Measurements from ENCODE around the gene VIP.

Gene VIP

DNA sequence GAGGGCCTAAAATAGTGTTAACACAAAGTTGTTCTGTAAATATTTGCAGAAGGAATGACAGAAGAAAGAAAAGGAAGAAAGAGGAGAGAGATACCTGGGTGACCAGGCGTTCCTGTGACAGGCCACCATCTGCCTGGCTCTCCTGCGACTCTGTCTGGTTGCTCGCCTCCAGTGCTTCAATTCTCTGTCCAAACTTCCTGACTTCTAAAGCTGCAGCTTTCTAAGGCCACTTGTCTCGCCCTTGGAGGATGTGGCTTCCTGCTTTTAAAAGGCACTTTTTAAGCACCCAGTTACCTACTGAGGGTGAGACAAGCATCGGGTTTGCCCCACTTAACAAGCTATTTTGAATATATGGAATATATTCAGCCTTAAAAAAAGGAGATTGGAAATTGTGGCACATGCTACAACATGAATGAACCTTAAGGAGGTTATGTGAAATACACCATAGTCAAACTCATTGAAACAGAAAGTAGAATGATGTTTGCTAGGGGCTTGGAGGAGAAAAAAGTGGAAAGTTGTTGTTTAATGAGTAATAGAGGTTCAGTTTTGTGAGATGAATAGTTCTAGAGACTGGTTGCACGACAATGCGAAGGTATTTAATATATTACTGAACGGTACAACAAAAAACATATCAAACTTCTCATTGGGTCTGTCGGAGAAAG is 32.8 kb downstream of the VIP start:
- no peak for DNase-seq (ENCODE audit: low read depth)

DNA sequence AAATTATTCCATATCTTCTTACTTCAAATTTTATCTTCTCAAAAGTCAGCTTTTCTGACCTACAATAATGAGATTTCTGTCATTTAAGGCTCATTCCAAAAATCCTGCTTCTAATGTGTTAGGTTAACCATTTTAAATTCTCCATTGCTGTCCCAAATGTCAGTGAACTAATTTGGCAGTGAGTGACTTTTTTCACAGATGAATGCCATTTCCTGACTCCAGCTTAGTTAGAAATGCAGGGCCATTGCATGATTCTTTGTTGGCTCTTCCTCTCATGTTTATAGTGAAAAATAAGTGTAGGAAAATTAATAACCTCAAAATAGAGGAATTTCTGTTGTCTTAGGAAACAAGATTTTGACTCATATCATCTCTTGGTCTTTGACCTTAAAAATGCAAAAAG is 44.1 kb downstream of the VIP start:
- no peak for DNase-seq (ENCODE audit: low read depth)

DNA sequence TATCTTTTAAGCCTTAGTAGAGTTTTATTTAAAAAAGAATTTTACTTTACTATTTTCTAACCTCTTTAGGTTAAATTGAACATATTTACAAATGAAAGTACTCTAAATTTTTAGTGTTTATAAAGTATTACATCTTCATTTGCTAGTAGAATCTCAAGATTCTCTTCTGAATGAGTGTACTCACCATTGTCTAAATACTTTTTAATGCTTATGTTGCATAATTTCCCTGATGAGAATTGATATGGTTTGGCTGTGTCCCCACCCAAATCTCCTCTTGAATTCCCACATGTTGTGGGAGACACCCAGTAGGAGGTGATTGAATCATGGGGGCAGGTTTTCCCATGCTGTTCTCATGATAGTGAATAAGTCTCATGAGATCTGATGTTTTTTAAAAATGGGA is 53.6 kb downstream of the VIP start:
- no peak for DNase-seq (ENCODE audit: low read depth)

All from CMK (cell line).